ENCODE results near the gene KCNIP4. TPM values are rescaled to one million over a fixed set of nuclear protein-coding genes. Genes with fewer than 3 reads are reported as not detected.

Gene KCNIP4
- total and polyA plus RNA-seq, 2 donors (not counting 3 experiments of a cell fraction or from before 2014, with no cell fraction given): not detected

- H3K9me1 ChIP-seq (replicated peaks; ENCODE audit: control insufficient read depth, extremely low read depth, insufficient read depth, low read length): no peaks in the 10 kb centered on the region
- H3K4me1 ChIP-seq (ENCODE audit: control insufficient read depth, extremely low read depth, insufficient read depth, low read length): no peaks in the 10 kb centered on the region
- no peak overlapping the region for H3K27ac ChIP-seq (ENCODE audit: insufficient read depth, low read depth, low read length)
- TF ChIP-seq POLR2A (IDR thresholded peaks at IDR 0.05; ENCODE audit: low read depth, low read length): no peak
- TF ChIP-seq POLR2AphosphoS5 (IDR thresholded peaks at IDR 0.05; ENCODE audit: insufficient read depth, low read depth, low read length): no peak
- no peak for TF ChIP-seq CTCF (IDR thresholded peaks at IDR 0.05; ENCODE audit: extremely low read depth in 1 of 2, insufficient read depth in 1 of 2, low read depth in 1 of 2, low read length in 2 of 2)
- no peak for TF ChIP-seq GATA2 (IDR thresholded peaks at IDR 0.05; ENCODE audit: insufficient read depth, insufficient read length, low read depth, low read length)
- TF ChIP-seq MYC (IDR thresholded peaks at IDR 0.05; ENCODE audit: low read depth, low read length): no peak
- TF ChIP-seq JUN (IDR thresholded peaks at IDR 0.05; ENCODE audit: borderline replicate concordance, insufficient read depth, insufficient read length, low read depth): no peak
- H3K9me3 ChIP-seq (replicated peaks; ENCODE audit: control insufficient read depth, insufficient read depth, low read length): no peaks in the 10 kb centered on the region
- H3K36me3 ChIP-seq (ENCODE audit: control insufficient read depth in 2 of 2, extremely low read depth in 1 of 2, insufficient read depth in 2 of 2, low read length in 2 of 2): no peaks in the 10 kb centered on the region
- no TSS peak for BruUV-seq (replicated peaks)
- ChIA-PET CTCF (no interaction called here), POLR2A (no interaction called here)
- no peak overlapping the region for H3K4me2 ChIP-seq (ENCODE audit: insufficient read depth, low read length)
- H3K9ac ChIP-seq (replicated peaks; ENCODE audit: extremely low read depth, insufficient read depth, low read length): no peak overlapping the region
- H3K79me2 ChIP-seq (ENCODE audit: control insufficient read depth, insufficient read depth, low read length): no peaks in the 10 kb centered on the region
- H4K20me1 ChIP-seq (replicated peaks; ENCODE audit: control insufficient read depth, extremely low read depth, insufficient read depth, low read length): no peaks in the 10 kb centered on the region
- DNase-seq (ENCODE audit: low read depth, low spot score) (no peak), FAIRE-seq (no peak)
- no peaks in the 10 kb centered on the region for H3K27me3 ChIP-seq (ENCODE audit: control insufficient read depth in 2 of 2, insufficient read depth in 2 of 2, low read length in 2 of 2)
- no peak overlapping the region for H2AFZ ChIP-seq (ENCODE audit: low read depth, low read length)
- no peak overlapping the region for H3K4me3 ChIP-seq (replicated peaks in 1 of 3; ENCODE audit: insufficient read depth in 1 of 3, low read depth in 1 of 3, low read length in 3 of 3)
- intact Hi-C loops (cut with micrococcal nuclease): no loop called here
- dilution Hi-C loops (cut with MboI; ENCODE audit: extremely low pct_ligation_motif_present, low sequenced_read_pairs): no loop called here
These were observed 567.7 kb downstream of the KCNIP4 start for GRCh38 chr4:21380861-21381260.

GRCh38 chr4:21377046-21377445 lies 571.5 kb downstream of the KCNIP4 start:
- BruUV-seq (replicated peaks): no TSS peak
- intact Hi-C loops (cut with micrococcal nuclease) (no loop called here), dilution Hi-C loops (cut with MboI; ENCODE audit: extremely low pct_ligation_motif_present, low sequenced_read_pairs) (no loop called here)
- no peak for DNase-seq (ENCODE audit: low read depth, low spot score)
- Histone ChIP-seq H3K79me2 (ENCODE audit: control insufficient read depth, insufficient read depth, low read length) (no peaks in the 10 kb centered on the region), H3K9me1 (replicated peaks; ENCODE audit: control insufficient read depth, extremely low read depth, insufficient read depth, low read length) (no peaks in the 10 kb centered on the region), H4K20me1 (replicated peaks; ENCODE audit: control insufficient read depth, extremely low read depth, insufficient read depth, low read length) (no peaks in the 10 kb centered on the region), H3K4me2 (ENCODE audit: insufficient read depth, low read length) (no peak overlapping the region), H2AFZ (ENCODE audit: low read depth, low read length) (no peak overlapping the region), H3K4me3 (replicated peaks in 1 of 3; ENCODE audit: insufficient read depth in 1 of 3, low read depth in 1 of 3, low read length in 3 of 3) (no peak overlapping the region), H3K9me3 (replicated peaks; ENCODE audit: control insufficient read depth, insufficient read depth, low read length) (no peaks in the 10 kb centered on the region), H3K9ac (replicated peaks; ENCODE audit: extremely low read depth, insufficient read depth, low read length) (no peak overlapping the region), H3K27me3 (ENCODE audit: control insufficient read depth in 2 of 2, insufficient read depth in 2 of 2, low read length in 2 of 2) (no peaks in the 10 kb centered on the region), H3K36me3 (ENCODE audit: control insufficient read depth in 2 of 2, extremely low read depth in 1 of 2, insufficient read depth in 2 of 2, low read length in 2 of 2) (no peaks in the 10 kb centered on the region), H3K27ac (ENCODE audit: insufficient read depth, low read depth, low read length) (no peak overlapping the region), H3K4me1 (ENCODE audit: control insufficient read depth, extremely low read depth, insufficient read depth, low read length) (no peaks in the 10 kb centered on the region)
- no peak for FAIRE-seq
- ChIA-PET CTCF (no interaction called here), POLR2A (no interaction called here)
- TF ChIP-seq MYC (IDR thresholded peaks at IDR 0.05; ENCODE audit: low read depth, low read length) (no peak), POLR2AphosphoS5 (IDR thresholded peaks at IDR 0.05; ENCODE audit: insufficient read depth, low read depth, low read length) (no peak), MAX (IDR thresholded peaks at IDR 0.05; ENCODE audit: insufficient read depth, insufficient read length) (no peak), POLR2A (IDR thresholded peaks at IDR 0.05; ENCODE audit: low read depth, low read length) (no peak), CTCF (IDR thresholded peaks at IDR 0.05; ENCODE audit: extremely low read depth in 1 of 2, insufficient read depth in 1 of 2, low read depth in 1 of 2, low read length in 2 of 2) (no peak), FOS (IDR thresholded peaks at IDR 0.05; ENCODE audit: borderline replicate concordance, insufficient read depth, low read length) (no peak), EZH2 (IDR thresholded peaks at IDR 0.05; ENCODE audit: borderline replicate concordance, low read depth, low read length, severe bottlenecking) (no peak), GATA2 (IDR thresholded peaks at IDR 0.05; ENCODE audit: insufficient read depth, insufficient read length, low read depth, low read length) (no peak), JUN (IDR thresholded peaks at IDR 0.05; ENCODE audit: borderline replicate concordance, insufficient read depth, insufficient read length, low read depth) (no peak)

Data from endothelial cell of umbilical vein (primary cell).